MCF 10A (cell line): ENCODE measurements around the gene GEMIN2. TPM values are rescaled to one million over a fixed set of nuclear protein-coding genes. Genes with fewer than 3 reads are reported as not detected.

Source experiments
- BruUV-seq: library from RNA; stranded (reverse); fragments of 400-500 nt; replicated peaks from 2 replicates; lab custom pipeline; 2021; lab: Mats Ljungman, UMichigan
- CTCF ChIA-PET: fragments of 300-600 bp; sonication (Branson Sonifier 250); formaldehyde crosslinking; extraction: SDS; loops from one replicate; lab custom pipeline; 2021; ENCODE audit warnings: antibody characterized with exemption, inconsistent platforms; lab: Yijun Ruan, JAX
- POLR2A ChIA-PET: fragments of 300-600, 350-650 bp; sonication (Branson Sonifier 250); formaldehyde crosslinking; extraction: SDS; loops from one replicate; lab custom pipeline; 2020; ENCODE audit warnings: antibody characterized with exemption, inconsistent platforms; lab: Yijun Ruan, JAX
- DNase-seq: peaks from one replicate; pipeline ENCODE4 v3.0.0-alpha.2; 2018; ENCODE audit not compliant: unreplicated experiment
- H3K27ac Mint-ChIP-seq: one replicate; pipeline ENCODE4 v1.8.0; 2022; ENCODE audit warnings: mild to moderate bottlenecking, low read depth, mixed read lengths; ENCODE audit not compliant: unreplicated experiment
- H3K27me3 Mint-ChIP-seq: one replicate; pipeline ENCODE4 v1.8.0; 2022; ENCODE audit warnings: mixed read lengths; ENCODE audit not compliant: insufficient read depth, unreplicated experiment
- H3K36me3 Mint-ChIP-seq: one replicate; pipeline ENCODE4 v1.8.0; 2022; ENCODE audit warnings: mild to moderate bottlenecking, moderate library complexity, mixed read lengths; ENCODE audit not compliant: insufficient read depth, unreplicated experiment
- H3K4me1 Mint-ChIP-seq: one replicate; pipeline ENCODE4 v1.8.0; 2022; ENCODE audit warnings: mixed read lengths; ENCODE audit not compliant: insufficient read depth, unreplicated experiment
- H3K4me3 Mint-ChIP-seq: one replicate; pipeline ENCODE4 v1.8.0; 2022; ENCODE audit warnings: mild to moderate bottlenecking, moderate library complexity, mixed read lengths; ENCODE audit not compliant: unreplicated experiment
- H3K9me3 Mint-ChIP-seq: one replicate; pipeline ENCODE4 v1.8.0; 2022; ENCODE audit warnings: mixed read lengths; ENCODE audit not compliant: unreplicated experiment
- intact Hi-C: fragments of 100-400 bp; cut with micrococcal nuclease; formaldehyde crosslinking; loops from 2 replicates; pipeline ENCODE4 v1.14.1; 2022
- total RNA-seq: library from RNA; stranded (reverse); gene quantifications from 2 replicates; pipeline ENCODE4 v1.2.3, GENCODE V29; 2022
- TF ChIP-seq, protein P1 (sequence below): fragments of 200-600 bp; IDR thresholded peaks from one replicate; pipeline ENCODE4 v1.8.0; 2022; ENCODE audit warnings: antibody characterized with exemption, mild to moderate bottlenecking; ENCODE audit not compliant: unreplicated experiment

Gene GEMIN2
- total RNA-seq, 1 experiment from 2014 or later, result 23.4 TPM

DNA sequence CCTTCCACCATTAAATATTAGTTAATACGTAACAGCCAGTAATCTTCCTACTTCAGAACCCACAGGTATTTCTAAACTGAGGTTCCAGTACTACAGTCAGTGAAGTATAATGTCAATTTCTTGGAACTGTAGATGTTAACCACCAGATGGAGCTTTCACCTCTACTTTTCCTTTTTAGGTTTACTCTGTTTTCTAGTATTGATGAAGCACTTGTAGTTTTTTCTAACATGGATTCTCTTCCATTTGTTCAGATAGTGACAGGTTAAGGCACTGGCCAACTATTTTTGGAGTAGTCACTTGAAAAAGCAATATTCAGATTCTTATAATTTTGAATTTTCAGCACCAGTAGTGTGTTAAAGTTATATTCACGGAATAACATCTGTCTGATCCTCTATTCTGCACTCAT, 6.5 kb upstream of the GEMIN2 start:
- Mint-ChIP-seq H3K4me1 (peaks cover 9% of the 10 kb centered on the region), H3K9me3 (no peaks in the 10 kb centered on the region), H3K36me3 (no peaks in the 10 kb centered on the region), H3K27ac (no peak overlapping the region), H3K27me3 (no peaks in the 10 kb centered on the region), H3K4me3 (no peak overlapping the region)
- peak; percentile 53 for DNase-seq
- ChIA-PET POLR2A (interaction anchor here (1.0 to 1.2 kb wide), 4 partner anchors 63 to 324 kb away, joined by 3 to 6 read pairs (median 4); partner anchors contain the start of gene TRAPPC6B), CTCF (interaction anchor here (0.5 to 1.6 kb wide), 7 partner anchors 13 to 326 kb away, joined by 3 to 10 read pairs (median 5); no protein-coding TSS in a partner anchor)
- BruUV-seq, result no TSS peak
- intact Hi-C loops, result loop anchor here (1.0 kb wide), 2 partner anchors 261 to 319 kb away; no protein-coding TSS in a partner anchor
- TF ChIP-seq, protein P1, sequence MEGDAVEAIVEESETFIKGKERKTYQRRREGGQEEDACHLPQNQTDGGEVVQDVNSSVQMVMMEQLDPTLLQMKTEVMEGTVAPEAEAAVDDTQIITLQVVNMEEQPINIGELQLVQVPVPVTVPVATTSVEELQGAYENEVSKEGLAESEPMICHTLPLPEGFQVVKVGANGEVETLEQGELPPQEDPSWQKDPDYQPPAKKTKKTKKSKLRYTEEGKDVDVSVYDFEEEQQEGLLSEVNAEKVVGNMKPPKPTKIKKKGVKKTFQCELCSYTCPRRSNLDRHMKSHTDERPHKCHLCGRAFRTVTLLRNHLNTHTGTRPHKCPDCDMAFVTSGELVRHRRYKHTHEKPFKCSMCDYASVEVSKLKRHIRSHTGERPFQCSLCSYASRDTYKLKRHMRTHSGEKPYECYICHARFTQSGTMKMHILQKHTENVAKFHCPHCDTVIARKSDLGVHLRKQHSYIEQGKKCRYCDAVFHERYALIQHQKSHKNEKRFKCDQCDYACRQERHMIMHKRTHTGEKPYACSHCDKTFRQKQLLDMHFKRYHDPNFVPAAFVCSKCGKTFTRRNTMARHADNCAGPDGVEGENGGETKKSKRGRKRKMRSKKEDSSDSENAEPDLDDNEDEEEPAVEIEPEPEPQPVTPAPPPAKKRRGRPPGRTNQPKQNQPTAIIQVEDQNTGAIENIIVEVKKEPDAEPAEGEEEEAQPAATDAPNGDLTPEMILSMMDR, result peak; percentile 40

DNA sequence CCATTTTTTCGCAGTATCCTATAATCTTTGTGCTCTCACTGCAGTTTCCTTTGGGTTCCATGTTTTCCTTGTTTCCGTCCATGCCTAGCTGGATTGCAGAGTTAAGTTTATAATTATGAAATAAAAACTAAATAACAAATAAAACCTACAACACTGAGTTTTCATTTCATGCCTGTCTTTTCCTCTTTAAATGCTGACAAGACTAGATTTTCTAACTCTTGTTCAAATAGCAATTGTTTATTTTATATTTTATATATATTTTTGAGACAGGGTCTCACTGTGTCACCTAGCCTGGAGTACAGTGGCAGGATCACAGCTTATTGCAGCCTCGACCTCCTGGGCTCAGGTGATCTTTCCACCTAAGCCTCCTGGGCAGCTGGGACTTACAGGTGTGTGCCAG, 5.3 kb upstream of the GEMIN2 start:
- no peak for DNase-seq
- ChIA-PET CTCF (interaction anchor here (0.6 to 1.4 kb wide), 5 partner anchors 13 to 318 kb away, joined by 3 to 7 read pairs (median 3); no protein-coding TSS in a partner anchor), POLR2A (interaction anchor here (1.0 kb wide), 1 partner anchor 13 kb away, joined by 4 read pairs; no protein-coding TSS in a partner anchor)
- no TSS peak for BruUV-seq
- peaks cover 6% of the 10 kb centered on the region for H3K4me1 Mint-ChIP-seq
- no peaks in the 10 kb centered on the region for H3K27me3 Mint-ChIP-seq
- intact Hi-C loops, result no loop called here
- H3K9me3 Mint-ChIP-seq, result no peaks in the 10 kb centered on the region
- no peaks in the 10 kb centered on the region for H3K36me3 Mint-ChIP-seq
- H3K27ac Mint-ChIP-seq, result no peak overlapping the region
- TF ChIP-seq, protein P1, result no peak
- H3K4me3 Mint-ChIP-seq, result no peak overlapping the region

DNA sequence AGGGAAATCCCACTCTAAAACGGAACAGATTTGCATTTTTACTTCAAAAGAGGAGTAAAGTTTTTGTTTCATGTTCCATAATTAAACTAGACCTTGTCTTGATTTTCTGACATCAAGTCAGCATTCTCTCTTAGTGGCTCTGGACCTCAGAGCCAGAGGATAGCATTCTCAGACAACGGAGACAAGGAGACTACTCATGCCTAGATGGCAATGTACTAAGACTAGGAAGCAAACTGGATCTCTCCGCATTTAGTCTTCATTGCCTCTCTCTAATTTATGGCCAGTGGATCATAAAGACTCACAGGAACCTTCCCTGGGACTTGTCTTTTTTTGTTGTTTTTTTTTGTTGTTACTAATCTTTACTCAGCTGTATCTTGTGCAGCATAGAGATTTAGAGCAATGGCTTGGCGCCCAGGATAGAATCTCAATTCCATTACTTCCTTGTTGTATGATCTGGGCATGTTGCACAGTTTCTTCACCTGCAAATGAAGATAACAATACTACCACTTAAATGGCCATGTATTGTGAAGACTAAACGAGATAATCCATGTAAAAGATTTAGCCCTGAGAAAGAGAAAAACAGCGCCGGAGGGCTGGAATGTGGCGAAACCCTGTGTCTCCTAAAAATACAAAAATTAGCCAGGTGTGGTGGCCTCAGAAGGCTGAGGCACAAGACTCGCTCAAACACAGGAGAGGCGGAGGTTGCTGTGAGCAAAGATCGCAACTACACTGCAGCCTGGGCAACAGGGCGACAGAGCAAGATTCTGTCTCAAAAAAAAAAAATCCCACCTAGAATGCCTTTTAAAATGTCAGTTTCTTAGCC, 4.0 kb upstream of the GEMIN2 start:
- TF ChIP-seq, protein P1, result no peak
- ChIA-PET CTCF (interaction anchor here (0.6 to 1.4 kb wide), 3 partner anchors 137 to 373 kb away, joined by 3 to 4 read pairs (median 3); no protein-coding TSS in a partner anchor), POLR2A (interaction anchor here (0.6 to 0.7 kb wide), 2 partner anchors 284 to 832 kb away, joined by 3 to 8 read pairs; no protein-coding TSS in a partner anchor)
- BruUV-seq, result no TSS peak
- Mint-ChIP-seq H3K27me3 (no peaks in the 10 kb centered on the region), H3K36me3 (peaks cover 6% of the 10 kb centered on the region), H3K4me3 (no peak overlapping the region), H3K4me1 (peaks cover 5% of the 10 kb centered on the region), H3K27ac (no peak overlapping the region), H3K9me3 (no peaks in the 10 kb centered on the region)
- intact Hi-C loops, result no loop called here
- DNase-seq, result no peak

DNA sequence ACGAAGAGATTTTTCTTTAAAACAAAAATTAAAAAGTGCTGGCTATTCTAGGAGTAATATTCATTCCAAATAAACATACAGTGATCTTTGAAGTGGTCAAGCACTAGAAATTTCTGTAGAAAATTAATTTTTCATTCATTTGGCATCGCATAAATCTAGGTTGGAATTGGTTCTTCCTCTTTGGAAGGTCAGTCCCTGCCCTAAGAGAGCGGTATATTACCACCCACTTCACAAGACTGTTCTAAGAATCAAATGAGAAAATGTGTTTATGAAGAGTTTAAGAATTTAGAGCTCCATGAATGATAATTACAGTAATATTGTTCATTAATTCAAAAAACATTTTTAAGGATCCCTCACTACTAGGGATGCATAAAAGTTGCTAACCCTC, 444 bp upstream of the GEMIN2 start:
- intact Hi-C loops, result loop anchor here (1.0 to 2.0 kb wide), 3 partner anchors 57 to 255 kb away; partner anchors contain the start of gene TRAPPC6B
- ChIA-PET CTCF (interaction anchor here (0.6 to 2.6 kb wide), 7 partner anchors 11 to 315 kb away, joined by 3 to 11 read pairs (median 4); partner anchors contain the start of gene SEC23A), POLR2A (interaction anchor here (0.5 to 5.0 kb wide), 27 partner anchors 8 to 1248 kb away, joined by 3 to 82 read pairs (median 4); partner anchors contain the start of genes FBXO33, PNN, SEC23A and TRAPPC6B)
- BruUV-seq, result TSS peak; percentile 92
- Mint-ChIP-seq H3K9me3 (no peaks in the 10 kb centered on the region), H3K27ac (peak overlapping the region; percentile 90), H3K27me3 (no peaks in the 10 kb centered on the region), H3K4me1 (peaks cover 6% of the 10 kb centered on the region), H3K36me3 (peaks cover 29% of the 10 kb centered on the region), H3K4me3 (peak overlapping the region; percentile 93)
- no peak for DNase-seq
- TF ChIP-seq, protein P1, result no peak
